Stimulated activated CD4-positive, alpha-beta T cell treated with anti-CD3 and anti-CD28 coated beads, Interleukin-12 subunit alpha, Interleukin-12 subunit beta, amount 100 ng/mL, for 24 hours (primary cell): Measurements from ENCODE around the gene JSRP1.

Experiments used
- DNase-seq, 2 experiments: peaks; one replicate each; pipeline ENCODE4 v3.0.0-alpha.2; 2020; ENCODE audit warnings: low read depth in 2 of 2

JSRP1 gene, protein sequence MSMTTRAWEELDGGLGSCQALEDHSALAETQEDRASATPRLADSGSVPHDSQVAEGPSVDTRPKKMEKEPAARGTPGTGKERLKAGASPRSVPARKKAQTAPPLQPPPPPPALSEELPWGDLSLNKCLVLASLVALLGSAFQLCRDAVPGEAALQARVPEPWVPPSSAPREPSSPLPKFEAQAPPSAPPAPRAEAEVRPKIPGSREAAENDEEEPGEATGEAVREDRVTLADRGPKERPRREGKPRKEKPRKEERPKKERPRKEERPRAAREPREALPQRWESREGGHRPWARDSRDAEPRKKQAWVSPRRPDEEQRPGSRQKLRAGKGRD

DNA sequence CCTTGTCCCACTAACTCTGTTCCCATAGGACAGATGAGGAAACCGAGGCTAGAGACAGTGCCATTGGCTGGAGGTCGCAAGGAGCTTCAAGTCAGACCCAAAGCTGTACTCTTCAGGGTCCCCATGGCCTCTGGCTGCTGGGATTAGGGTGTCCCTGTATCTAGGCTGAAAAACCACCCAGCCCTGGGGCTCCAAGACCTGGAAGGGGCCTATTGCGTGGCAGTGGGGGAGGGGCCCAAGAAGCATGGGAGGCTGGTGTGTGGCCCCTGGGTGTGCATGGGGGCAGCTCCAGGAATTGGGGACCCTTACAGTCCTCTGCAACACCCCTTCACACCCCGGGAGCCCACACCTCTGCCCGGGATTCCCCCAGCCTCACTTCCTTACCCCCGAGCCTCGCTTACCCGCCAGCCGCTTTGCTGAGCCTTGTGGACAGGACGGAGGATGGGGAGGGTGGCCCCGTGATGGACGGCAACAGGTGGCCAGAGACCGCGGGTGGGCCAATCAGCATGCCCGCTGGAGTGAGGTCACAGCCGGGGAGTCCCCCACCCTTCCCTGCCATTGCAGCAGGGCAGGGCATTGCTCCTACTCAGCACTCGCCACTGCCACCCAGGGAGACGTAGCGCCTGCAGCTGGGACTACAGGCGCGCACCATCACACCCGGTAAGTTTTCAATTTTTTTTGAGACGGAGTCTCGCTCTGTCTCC lies at the start of gene JSRP1:
Gene JSRP1 (minus strand): TSS at position 436 of the 704 bp plus-strand sequence. CDS start 1,103 bp downstream, outside the sequence.
- no peak for DNase-seq

DNA sequence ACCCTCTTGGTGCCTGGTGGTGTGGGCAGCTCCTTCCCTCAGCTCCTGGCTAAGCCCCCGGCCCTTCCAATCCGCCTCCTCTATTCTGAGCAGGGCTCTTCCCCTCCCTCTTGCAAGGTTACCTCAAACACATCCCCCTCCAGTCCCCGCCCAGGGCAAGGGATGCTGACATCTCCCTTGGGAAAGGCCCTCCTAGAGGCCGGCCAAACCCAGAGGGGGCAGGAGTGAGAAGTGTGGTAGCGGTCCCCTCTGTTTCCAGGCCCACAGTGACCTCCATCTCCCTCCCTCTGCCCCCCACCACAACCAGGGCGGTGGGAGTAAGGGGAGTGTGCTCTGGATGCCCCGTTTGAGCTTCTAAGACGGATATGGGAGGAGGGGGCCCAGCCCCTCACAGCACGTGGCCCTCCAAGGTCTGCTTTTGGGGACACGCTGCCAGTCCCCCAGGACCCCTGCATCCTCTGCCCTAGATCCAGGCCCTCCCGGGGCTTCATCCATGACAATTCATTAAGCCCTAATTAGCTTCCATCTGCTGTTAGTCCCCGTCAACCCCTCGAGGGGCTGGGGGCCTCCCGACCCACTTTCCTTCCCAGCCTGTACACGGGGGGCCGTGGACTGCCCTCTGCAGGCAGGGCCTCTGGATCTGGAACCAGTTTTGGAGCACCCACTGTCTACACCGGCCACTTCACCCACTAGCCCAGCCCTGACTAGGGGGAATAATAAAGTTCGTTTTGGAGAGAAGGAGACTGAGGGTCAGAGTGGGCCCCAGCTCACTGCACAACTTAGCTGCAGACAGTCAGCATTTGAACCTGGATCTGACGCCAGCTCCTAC lies 49.4 kb upstream of the JSRP1 start:
- DNase-seq = no peak

DNA sequence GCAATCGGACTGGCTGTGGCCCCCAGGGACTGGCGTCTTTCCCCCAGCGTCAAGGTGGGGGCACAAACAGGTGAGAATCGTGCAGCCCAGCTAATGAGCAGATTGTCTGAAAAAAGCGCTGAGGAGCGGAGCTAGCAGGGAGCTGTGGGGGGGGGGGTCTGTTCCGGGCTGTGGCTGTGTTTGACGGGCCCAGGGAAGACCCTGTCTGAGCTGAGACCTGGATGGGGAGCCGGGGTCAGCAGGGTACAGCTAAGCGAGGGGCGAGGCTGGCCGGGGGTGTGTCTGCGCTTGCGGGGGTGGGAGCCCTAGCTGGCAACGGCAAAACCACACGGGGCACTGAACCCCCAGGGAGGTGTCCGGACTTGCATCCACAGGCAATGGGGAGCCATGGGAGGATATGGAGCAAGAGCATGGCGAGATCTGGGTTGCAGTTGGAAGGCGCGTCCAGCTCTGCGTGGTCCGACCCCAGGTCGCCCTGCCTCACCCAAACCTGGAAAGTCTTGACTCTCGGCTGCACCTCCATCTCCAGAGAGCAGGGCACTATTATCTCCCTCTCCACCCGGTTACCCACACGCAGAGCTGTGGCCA lies 47.1 kb upstream of the JSRP1 start:
- DNase-seq = no peak

DNA sequence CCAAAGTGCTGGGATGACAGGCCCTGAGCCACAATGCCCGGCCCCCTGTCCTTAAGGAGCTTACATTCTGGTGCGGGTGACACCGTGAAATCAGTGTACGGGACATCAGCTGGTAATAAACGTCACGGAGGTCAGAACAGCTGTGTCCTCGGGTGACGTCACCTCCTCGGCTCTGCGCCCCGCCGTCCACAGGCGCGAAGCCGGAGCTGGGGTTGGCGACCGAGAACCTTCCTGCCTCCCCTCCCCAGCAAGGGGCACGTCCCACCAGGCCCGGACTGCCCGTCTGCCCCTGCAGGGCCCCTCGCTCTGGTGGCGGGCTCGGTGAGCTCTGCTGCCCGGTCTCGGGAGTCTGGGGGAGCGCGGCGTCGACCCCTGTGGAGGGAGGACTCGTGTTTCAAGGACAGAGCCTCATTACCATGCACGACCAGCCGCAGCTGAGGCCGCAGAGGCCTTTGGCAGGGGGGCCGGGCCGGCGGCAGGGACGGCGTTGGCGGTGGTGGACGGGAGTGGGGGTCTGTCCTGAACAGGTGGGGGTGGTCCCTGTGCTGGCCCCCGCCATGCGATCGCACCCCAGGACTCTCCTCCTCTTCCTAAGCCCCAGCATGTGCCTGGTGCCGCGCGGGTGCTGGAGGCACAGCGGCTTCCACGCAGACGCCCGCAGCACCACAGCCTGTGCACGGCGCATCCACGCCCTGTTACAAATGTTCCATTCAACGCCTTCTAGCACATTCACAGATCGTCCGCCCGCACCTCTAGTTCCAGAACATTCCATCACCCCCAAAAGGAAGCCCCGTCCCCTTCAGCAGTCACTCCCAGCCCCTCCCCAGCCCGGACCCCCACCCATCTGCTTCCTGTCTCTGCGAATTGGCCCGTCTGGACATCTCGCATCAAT lies 46.3 kb upstream of the JSRP1 start:
- DNase-seq = no peak

DNA sequence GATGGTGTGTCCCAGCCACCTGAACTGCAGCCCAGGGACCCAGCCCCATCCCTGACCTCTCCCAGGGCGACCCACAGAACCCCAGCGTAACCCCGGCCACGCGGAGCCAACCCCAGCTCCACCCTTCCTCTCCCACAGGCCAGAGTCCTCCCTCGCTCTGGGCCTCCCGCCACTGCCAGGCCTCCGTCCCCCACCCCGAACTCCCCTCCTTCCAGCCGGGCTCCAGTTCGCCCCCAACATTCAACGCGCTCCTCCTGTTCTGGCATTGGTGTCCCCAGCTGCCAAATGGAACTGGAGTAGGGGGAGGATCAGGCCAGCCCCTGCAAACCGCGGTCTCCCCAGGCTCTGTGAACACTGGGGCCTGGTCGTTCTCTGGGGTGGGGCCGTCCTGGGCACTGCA lies 44.3 kb upstream of the JSRP1 start:
- no peak for DNase-seq

DNA sequence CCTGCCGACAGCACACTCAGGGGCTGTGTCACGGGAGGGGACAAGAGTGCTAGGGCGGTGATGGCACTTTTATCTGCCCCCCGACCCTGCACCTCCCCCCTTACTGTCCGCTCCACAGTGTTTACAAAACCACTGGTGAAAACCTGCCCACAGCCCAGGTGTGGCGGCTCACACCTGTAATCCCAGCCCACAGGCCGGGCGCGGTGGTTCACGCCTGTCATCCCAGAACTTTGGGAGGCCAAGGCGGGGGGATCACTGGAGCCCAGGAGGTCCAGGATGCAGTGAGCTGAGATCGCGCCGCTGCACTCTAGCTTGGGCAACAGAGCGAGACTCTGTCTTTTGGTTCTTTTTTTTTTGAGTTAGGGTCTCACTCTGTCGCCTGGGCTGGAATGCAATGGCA lies 39.9 kb upstream of the JSRP1 start:
- no peak for DNase-seq

DNA sequence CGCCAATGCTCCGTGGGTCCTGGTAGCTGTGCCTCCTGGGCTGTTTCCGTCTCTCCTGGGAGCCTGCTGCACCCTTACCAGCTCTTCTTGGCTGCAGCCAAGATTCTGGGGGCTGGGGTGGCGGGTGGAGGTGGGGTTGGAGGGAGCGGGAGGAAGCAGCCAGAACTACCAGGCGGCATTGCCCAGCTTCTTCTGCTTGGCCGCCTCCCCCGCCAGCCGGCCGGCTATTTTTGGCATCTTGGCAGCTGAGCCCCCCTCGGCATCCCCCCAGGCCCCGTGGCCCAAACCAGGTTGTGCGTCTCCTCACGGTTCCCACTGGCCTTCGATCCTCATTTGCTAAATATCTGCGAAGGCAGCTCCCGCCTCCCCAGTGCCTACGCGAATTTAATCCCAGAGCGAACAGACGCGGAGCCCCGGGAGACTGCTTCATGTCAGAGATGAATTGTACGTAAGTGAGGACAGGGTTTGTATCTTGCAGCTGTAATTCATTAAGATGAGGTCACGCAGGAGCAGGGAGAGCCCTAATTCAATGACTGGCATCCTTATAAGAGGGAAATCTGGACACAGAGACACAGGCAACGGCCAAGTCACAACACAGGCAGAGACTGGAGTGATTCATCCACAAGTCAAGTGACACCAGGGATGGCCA lies 38.6 kb upstream of the JSRP1 start:
- DNase-seq = no peak

DNA sequence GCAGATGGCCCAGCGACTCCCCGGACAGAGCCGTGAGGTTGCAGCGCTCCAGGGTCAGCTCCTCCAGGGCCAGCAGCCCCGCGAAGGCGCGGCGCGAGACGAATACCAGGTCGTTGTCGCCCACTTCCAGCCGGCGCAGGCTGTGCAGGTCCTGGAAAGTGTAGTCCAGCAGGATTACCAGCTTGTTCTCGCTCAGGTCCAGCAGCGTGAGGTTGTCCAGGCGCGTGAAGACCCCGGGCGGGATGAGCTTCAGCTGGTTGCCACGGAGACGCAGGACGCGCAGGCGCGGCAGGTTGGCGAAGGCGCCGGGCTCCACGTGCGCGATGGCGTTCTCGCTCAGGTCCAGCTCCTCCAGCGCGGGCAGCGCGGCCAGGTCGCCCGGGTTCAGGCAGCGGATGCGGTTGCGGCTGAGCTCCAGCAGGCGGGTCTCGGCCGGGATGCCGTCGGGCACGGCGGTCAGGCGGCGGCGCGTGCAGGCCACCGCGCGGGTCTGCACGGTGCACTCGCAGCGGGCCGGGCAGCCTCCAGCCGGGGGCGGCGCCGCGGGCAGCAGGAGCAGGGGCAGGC lies 35.1 kb upstream of the JSRP1 start:
- DNase-seq = no peak

DNA sequence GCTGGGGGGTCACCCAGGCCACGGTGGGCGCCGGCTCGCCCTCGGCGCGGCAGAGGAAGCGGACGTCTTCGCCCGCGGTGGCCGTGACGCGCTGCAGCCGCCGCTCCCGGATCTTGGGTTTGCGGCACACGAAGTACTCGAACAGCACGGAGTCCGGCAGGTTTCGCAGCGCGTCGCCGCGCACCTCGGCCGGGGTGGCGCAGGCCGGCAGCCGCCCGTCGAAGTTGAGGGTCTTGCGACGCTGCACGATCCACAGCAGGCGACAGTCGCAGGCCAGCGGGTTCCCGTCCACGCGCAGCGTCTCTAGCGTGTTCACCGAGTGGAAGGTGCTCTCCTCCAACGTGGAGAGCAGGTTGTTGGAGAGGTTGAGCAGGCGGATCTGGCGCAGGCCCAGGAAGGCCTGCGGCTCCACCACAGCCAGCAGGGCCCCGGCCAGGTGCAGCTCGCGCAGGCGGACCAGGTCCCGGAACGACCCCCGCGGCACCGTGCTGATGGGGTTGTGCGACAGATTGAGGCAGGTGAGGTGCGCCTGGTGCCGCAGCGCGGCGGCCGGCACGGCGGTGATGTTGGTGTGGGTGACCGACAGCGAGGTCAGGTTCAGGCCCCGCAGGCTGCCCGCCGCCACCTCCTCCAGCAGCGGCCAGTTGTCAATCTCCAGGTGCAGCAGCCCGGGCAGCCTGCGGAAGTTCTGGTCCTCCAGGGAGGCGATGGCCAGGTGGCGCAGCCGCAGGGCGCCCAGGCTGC lies 34.4 kb upstream of the JSRP1 start:
- no peak for DNase-seq

DNA sequence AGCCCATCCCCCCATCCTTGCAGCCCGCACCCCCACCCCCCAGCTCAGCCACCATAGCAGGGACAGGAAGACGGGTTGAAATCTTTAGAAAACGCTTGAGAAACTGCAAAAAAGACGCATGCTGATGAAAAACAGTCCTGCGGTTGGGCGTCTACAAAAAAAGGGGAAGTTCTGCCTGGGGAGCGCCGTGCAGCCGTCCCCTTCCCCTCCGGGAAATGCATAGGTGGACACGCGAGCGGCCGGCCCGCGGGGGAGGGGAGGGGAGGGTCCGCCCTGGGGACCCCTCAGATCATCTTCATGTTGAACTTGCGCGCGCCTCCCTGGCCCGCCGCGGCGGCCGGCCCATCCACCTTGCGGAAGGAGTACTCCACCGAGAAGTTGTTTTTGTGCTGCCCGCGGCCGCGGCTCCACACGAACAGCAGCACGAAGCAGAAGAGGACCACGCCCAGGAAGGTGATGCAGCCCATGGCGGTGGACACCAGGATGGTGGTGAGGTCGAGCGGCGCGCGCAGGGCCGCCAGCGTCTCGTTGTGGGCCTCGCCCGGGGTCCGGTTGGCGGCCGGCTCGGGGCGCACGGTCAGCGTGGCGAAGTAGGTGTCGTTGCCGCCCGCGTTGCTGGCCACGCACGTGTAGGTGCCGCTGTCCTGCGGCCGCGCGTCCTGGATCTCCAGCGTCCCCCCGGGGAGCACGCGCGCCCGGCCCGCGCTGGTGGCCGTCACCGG lies 33.7 kb upstream of the JSRP1 start:
- no peak for DNase-seq

DNA sequence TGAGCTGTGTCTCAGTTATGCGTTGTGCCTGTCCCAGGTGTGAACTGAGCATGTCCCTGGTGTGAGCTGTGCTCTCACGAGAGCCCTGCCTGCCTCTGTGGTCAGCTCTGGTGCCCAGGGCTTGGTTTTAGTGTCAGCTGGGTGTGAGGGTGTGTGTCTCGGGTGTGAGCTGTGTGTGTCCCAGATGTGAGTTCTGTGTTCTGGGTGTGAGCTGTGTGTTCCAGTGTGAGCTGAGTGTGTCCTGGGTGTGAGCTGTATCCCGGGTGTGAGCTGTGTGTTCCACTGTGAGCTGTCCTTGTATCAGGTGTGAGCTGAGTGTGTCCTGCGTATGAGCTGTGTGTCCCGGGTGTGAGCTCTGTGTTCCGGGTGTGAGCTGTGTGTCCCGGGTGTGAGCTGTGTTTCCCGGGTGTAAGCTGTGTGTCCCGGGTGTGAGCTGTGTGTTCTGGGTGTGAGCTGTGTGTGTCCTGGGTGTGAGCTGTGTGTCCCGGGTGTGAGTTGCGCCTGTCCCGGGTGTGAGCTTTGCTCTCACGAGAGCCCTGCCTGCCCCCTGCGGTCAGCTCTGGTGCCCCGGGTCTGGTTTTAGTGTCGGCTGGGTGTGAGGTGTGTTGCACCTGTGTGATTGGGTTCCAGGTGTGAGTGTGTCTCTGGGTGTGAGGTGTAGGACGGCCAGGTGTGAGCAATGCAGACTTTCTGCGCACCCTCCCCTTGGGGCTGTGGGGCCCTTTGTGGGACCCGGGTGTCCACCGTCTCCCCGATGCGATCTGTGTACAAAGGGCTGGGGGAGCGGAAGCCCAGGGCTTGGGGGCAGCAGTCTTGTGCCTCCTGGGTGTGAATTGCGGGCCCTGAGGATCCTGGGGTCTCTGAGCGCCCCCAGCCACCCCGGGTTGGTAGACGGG lies 32.8 kb upstream of the JSRP1 start:
- DNase-seq = no peak

DNA sequence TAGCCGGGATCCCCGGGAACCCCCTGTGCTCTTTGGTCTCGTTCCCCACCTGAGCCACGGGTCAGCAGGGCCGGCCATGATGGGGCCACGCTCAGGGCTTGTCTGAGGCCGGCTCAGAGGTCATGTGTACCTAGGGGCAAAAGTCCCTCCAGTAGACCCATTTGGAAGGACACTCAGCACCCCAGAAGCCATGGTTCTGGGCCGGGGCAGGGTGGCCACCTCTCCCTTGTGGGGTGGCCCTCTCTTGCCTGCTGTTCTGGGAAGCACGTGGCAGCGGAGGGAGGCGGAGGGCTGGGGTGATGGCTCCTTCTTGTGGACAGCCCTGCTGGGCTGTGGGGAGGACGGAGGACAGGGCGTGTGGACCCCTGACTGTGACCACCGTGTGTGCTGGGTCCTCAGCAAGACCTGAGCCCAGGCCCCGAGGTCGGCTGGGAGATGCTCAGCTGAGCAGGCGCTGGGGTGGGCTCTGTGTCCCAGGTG lies 32.2 kb upstream of the JSRP1 start:
- no peak for DNase-seq

DNA sequence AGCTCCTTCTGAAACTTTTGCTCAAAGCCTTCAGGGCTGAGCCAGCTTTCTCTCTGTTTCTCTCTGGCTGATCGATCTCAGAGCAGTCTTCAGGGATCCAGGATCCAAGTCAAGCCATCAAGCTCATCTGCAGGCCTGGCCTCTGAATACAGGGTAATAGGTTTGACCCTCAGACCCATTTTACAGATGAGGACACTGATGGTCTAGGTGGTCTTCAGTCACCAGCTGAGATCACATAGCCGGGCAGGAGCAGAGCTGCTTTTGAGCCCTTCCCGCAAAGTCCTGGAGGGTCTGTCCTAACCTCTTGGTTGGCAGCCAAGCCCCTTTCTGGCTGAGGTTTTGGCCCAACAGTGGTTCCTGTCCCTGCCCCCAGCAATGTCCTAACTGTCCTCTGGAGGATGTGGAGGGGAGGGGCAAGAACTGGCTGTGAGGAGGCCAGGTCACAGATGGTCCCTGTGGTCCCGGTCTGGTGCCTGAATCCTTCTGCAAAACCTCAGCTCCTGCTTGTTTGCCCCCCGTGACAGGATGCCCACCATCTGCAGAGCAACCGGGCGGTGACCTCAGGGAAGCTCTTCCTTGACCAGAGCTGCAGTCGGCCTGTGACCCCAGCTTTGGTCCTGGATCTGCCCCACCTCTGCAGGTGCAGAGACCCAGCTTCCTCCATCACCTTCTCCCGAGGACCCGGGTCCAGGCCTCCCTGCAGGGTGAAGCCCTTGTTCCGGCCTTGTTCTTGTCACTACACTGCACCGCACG lies 31.5 kb upstream of the JSRP1 start:
- no peak for DNase-seq

DNA sequence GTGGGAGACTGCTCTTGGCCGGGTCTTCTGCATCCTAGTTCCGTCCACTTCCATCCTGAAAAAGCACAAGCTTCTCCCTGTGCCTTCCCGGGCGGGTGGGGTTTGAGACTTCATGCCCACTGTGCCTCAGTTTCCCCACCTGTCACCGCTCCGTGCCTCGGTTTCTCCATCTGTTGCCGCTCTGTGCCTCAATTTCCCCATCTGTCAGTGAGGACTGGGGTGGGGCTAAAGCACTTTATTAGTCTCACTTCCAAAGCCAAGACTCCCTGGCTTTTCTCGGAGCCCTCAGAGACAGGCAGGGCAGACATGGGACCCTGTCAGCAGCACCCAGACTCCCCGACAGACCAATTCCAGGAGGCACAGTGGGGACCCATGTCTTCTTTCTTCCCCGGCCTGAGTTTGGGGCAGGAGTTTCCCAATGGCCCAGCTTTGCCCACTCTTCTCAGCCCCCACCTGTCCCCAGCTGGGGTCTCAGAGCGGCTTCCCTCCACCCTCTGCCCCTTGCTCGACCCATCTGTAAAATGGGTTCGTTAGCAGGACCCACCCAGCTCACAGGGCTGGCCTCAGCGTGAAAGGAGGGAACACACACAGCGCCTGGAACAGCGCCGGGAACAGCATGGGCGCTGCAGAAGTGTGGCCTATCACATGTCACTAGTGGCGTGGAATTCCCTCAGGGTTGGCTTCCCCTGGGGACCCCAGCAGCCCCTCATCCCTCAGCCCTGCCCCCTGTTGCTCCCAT lies 30.4 kb upstream of the JSRP1 start:
- DNase-seq = no peak

DNA sequence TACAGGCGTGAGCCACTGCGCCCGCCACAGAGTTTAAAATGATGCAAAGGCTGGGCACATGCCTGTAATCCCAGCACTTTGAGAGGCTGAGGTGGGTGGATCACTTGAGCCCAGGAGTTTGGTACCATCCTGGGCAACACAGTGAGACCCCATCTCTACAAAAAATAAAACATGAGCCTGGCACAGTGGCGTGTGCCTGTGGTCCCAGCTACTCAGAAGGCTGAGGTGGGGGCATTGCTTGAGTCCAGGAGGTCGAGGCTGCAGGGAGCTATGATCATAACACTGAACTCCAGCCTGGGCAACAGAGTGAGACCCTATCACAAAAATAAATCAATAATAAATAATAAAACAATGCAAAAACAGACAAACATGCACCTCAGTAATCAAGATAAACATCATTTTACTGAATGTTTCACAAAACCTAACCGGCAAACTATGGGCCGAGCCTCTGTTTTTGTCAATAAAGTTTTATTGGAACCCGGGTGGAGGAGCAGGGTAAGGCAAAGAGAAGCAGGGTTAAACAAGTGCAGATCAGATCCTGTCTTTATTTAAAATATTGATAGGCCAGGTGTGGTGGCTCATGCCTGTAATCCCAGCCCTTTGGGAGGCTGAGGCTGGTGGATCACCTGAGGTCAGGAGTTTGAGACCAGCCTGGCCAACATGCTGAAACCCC lies 27.8 kb upstream of the JSRP1 start:
- no peak for DNase-seq

DNA sequence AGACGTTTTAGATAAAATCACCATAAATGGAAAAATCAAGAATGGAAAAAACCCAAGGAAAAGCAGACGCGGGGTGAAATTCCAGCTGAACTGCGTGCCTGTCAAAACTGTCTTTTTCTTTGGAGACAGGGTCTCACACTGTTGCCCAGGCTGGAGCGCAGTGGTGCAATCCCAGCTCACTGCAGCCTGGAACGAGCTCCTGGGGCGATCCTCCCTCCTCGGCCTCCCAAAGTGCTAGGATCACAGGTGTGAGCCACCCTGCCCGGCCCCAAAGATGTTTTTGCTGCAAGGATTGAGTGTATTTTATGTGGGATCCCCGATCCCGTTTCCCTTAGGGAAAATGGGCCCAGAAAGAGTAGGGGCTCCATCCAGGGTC lies 26.6 kb upstream of the JSRP1 start:
- DNase-seq = no peak
